Transverse colon (tissue), 4 donors: ENCODE results near the gene SLC22A3. TPM values are rescaled to one million over a fixed set of nuclear protein-coding genes. Genes with fewer than 3 reads are reported as not detected.
A peak's percentile ranks its signal among the peaks of the same experiment; 100 is the strongest.

ENCODE experiments used
- DNase-seq: peaks from one replicate; pipeline ENCODE4 v3.0.0-alpha.2; 2019
- H3K27ac ChIP-seq, 4 donors: fragments of 200-600 bp; sonication (generic); 2 replicates each; pipeline ENCODE4 v1.5.1; 2016 to 2018; ENCODE audit warnings: inconsistent platforms in 4 of 4
- H3K27me3 ChIP-seq: fragments of 200-600 bp; sonication (generic); 2 replicates; pipeline ENCODE4 v1.5.1; 2017; ENCODE audit warnings: inconsistent platforms
- H3K36me3 ChIP-seq, 4 donors: fragments of 200-600 bp; sonication (generic); 2 replicates each; pipeline ENCODE4 v1.5.1; 2017 to 2019; ENCODE audit warnings: inconsistent platforms in 4 of 4
- H3K4me1 ChIP-seq, 4 donors: fragments of 200-600 bp; sonication (generic); 2 replicates each; pipeline ENCODE4 v1.5.1; 2017 to 2020; ENCODE audit warnings: inconsistent platforms in 4 of 4
- H3K4me3 ChIP-seq, 4 donors: fragments of 200-600 bp; sonication (generic); 1 replicate in 1 of 4; 2 replicates in 3 of 4; pipeline versions ENCODE4 v1.5.1 to v1.6.1; 2017 to 2019; ENCODE audit warnings: inconsistent platforms in 4 of 4
- H3K9me3 ChIP-seq, 2 donors: fragments of 200-600 bp; sonication (generic); 2 replicates each; pipeline ENCODE4 v1.5.1; 2017 to 2019; ENCODE audit warnings: inconsistent platforms in 2 of 2
- EP300 ChIP-seq: sonication (generic); formaldehyde crosslinking; IDR thresholded peaks from one replicate; pipeline ENCODE4 v1.6.1; 2017; ENCODE audit warnings: antibody characterized with exemption, low read depth
- POLR2A ChIP-seq: fragments of 450-650 bp; IDR thresholded peaks from one replicate; pipeline ENCODE4 v1.6.1; 2016; ENCODE audit warnings: antibody characterized with exemption, mild to moderate bottlenecking, moderate library complexity
- POLR2AphosphoS5 ChIP-seq, 3 donors: sonication (generic); formaldehyde crosslinking; IDR thresholded peaks; one replicate each; pipeline ENCODE4 v1.6.1; 2016; ENCODE audit warnings: antibody characterized with exemption in 3 of 3
- WGBS, 2 donors: methylation state at CpG; one replicate each; pipeline ENCODE4 v1.1.5; 2018; ENCODE audit warnings: low coverage in 1 of 2; 5-methylcytosine and 5-hydroxymethylcytosine counted together
- in situ Hi-C, 4 donors: fragments of 200-750 bp; cut with MboI; loops; one replicate each; pipeline versions ENCODE4 v1.15.0 to v1.15.1; 2017; ENCODE audit warnings: low sequenced_read_pairs in 3 of 4, low pct_ligation_motif_present in 1 of 4, low pct_unique_long_range_greater_than_20kb in 1 of 4
- intact Hi-C: fragments of 100-400 bp; cut with DNase I; formaldehyde crosslinking; loops from one replicate; pipeline ENCODE4 v1.15.1; 2023; ENCODE audit warnings: low total_unique reads
- total RNA-seq, 4 donors: library from RNA; depleted of rRNA; stranded (reverse); fragments of >200 nt; gene quantifications; one replicate each; pipeline ENCODE4 v1.1.0, GENCODE V29; 2016
- TF ChIP-seq, protein P1 (sequence below), 5 experiments: fragments of 200-600 bp in 3 of 5; fragments of 450-650 bp in 2 of 5; sonication (generic) in 3 of 5; IDR thresholded peaks; 1 replicate in 2 of 5; 2 replicates in 3 of 5; pipeline ENCODE4 v1.5.1; 2016 to 2017; ENCODE audit warnings: antibody characterized with exemption in 5 of 5, inconsistent platforms in 3 of 5, mild to moderate bottlenecking in 2 of 5, moderate library complexity in 1 of 5

SLC22A3 gene
- total RNA-seq, 4 donors from 2014 or later = 4.5 to 12.0 (median 6.9) TPM

GRCh38 chr6:160454303-160454702, 106.1 kb downstream of the SLC22A3 start:
- H3K27ac ChIP-seq = no peak overlapping the region
- DNase-seq = no peak
- intact Hi-C loops (no loop called here), in situ Hi-C loops (loop anchor here (10.0 to 25.0 kb wide), 4 partner anchors 310 to 592 kb away; no protein-coding TSS in a partner anchor)
- no peaks in the 10 kb centered on the region for H3K9me3 ChIP-seq
- 41 to 52% methylated on average over 4 to 6 of the region's 6 CpGs for WGBS, 2 donors
- H3K36me3 ChIP-seq = no peaks in the 10 kb centered on the region
- no peaks in the 10 kb centered on the region for H3K27me3 ChIP-seq
- H3K4me3 ChIP-seq = no peak overlapping the region
- peaks cover 3 to 21% (median 10%) of the 10 kb centered on the region in 4 donors for H3K4me1 ChIP-seq
- TF ChIP-seq POLR2A (no peak), EP300 (no peak)
- TF ChIP-seq, protein P1, sequence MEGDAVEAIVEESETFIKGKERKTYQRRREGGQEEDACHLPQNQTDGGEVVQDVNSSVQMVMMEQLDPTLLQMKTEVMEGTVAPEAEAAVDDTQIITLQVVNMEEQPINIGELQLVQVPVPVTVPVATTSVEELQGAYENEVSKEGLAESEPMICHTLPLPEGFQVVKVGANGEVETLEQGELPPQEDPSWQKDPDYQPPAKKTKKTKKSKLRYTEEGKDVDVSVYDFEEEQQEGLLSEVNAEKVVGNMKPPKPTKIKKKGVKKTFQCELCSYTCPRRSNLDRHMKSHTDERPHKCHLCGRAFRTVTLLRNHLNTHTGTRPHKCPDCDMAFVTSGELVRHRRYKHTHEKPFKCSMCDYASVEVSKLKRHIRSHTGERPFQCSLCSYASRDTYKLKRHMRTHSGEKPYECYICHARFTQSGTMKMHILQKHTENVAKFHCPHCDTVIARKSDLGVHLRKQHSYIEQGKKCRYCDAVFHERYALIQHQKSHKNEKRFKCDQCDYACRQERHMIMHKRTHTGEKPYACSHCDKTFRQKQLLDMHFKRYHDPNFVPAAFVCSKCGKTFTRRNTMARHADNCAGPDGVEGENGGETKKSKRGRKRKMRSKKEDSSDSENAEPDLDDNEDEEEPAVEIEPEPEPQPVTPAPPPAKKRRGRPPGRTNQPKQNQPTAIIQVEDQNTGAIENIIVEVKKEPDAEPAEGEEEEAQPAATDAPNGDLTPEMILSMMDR (IDR thresholded peaks at IDR 0.05) = no peak

DNA sequence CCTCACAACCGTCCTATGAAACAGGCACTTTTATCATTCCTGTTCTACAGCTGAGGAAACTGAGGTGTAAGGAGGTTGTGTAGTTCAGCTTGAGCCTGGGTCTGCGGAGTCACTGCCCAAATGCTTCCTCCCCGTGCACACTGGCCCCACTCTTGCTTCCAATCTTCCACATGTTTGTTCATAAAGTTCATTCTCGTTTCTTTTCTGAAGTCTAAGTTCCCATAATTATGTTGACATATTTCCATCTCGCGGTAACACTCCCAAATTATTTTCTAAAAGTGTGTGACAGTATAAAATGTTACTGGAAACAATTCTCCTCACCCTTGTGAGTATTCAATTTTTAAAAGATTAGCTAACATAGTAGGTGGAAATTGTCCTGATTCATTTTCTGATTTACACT, 106.9 kb downstream of the SLC22A3 start:
- Histone ChIP-seq H3K27ac (peak overlapping the region; percentile 54 to 73 (median 66)), H3K9me3 (no peaks in the 10 kb centered on the region), H3K36me3 (no peaks in the 10 kb centered on the region), H3K4me3 (no peak overlapping the region), H3K4me1 (peaks cover 3 to 21% (median 10%) of the 10 kb centered on the region in 4 donors), H3K27me3 (no peaks in the 10 kb centered on the region)
- 50 to 60% methylated on average over 6 of the region's 6 CpGs for WGBS, 2 donors
- no peak for DNase-seq
- TF ChIP-seq POLR2AphosphoS5 (IDR thresholded peaks at IDR 0.05) (no peak), POLR2A (no peak), EP300 (no peak)
- TF ChIP-seq, protein P1 (IDR thresholded peaks at IDR 0.05) = no peak
- in situ Hi-C loops (loop anchor here (5.0 to 25.0 kb wide), 6 partner anchors 82 to 593 kb away; no protein-coding TSS in a partner anchor), intact Hi-C loops (loop anchor here (5.0 kb wide), 2 partner anchors 318 to 368 kb away; no protein-coding TSS in a partner anchor)

GRCh38 chr6:160455541-160456213, 107.5 kb downstream of the SLC22A3 start:
- Histone ChIP-seq H3K36me3 (no peaks in the 10 kb centered on the region), H3K4me3 (peak overlapping the region in 1 of 4 donors; percentile 31), H3K9me3 (no peaks in the 10 kb centered on the region), H3K4me1 (peaks cover 3 to 21% (median 10%) of the 10 kb centered on the region in 4 donors), H3K27me3 (no peaks in the 10 kb centered on the region), H3K27ac (peak overlapping the region; percentile 54 to 73 (median 66))
- TF ChIP-seq POLR2A = no peak
- TF ChIP-seq, protein P1 (IDR thresholded peaks at IDR 0.05) = peak; percentile 96 to 99 (median 98)
- in situ Hi-C loops (loop anchor here (5.0 to 25.0 kb wide), 6 partner anchors 82 to 593 kb away; no protein-coding TSS in a partner anchor), intact Hi-C loops (loop anchor here (5.0 kb wide), 2 partner anchors 318 to 368 kb away; no protein-coding TSS in a partner anchor)
- WGBS, 2 donors = 20 to 49% methylated on average over 4 to 11 of the region's 11 CpGs
- peak; percentile 64 for DNase-seq

DNA sequence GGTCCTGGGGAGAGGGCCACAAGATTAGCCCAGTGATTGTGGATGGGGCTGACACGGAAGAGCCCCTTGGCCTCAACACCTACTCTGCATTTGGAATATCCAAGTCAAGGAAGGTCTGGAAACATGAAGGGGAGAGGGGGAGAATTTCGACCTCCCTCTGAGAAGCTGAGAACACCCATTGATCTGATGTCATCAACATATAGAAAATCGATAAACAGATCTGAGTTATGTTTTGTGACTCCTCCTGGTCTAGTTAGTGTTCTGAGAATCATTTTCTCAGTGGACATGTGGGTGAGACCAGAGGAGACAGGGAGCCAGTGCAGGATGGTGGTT, 108.0 kb downstream of the SLC22A3 start:
- Histone ChIP-seq H3K9me3 (no peaks in the 10 kb centered on the region), H3K27ac (peak overlapping the region; percentile 54 to 73 (median 66)), H3K4me3 (no peak overlapping the region), H3K36me3 (no peaks in the 10 kb centered on the region), H3K27me3 (no peaks in the 10 kb centered on the region), H3K4me1 (peaks cover 3 to 21% (median 10%) of the 10 kb centered on the region in 4 donors)
- in situ Hi-C loops (loop anchor here (5.0 to 25.0 kb wide), 6 partner anchors 81 to 594 kb away; no protein-coding TSS in a partner anchor), intact Hi-C loops (loop anchor here (5.0 kb wide), 2 partner anchors 319 to 369 kb away; no protein-coding TSS in a partner anchor)
- DNase-seq = no peak
- TF ChIP-seq, protein P1 (IDR thresholded peaks at IDR 0.05) = peak in 1 of 5 experiments; percentile 2
- TF ChIP-seq POLR2AphosphoS5 (IDR thresholded peaks at IDR 0.05) = no peak
- TF ChIP-seq EP300 = no peak
- TF ChIP-seq POLR2A = no peak
- WGBS, 2 donors = 25 to 27% methylated on average over 1 to 3 of the region's 3 CpGs
